ENCODE results near the gene MSH2.

DNA sequence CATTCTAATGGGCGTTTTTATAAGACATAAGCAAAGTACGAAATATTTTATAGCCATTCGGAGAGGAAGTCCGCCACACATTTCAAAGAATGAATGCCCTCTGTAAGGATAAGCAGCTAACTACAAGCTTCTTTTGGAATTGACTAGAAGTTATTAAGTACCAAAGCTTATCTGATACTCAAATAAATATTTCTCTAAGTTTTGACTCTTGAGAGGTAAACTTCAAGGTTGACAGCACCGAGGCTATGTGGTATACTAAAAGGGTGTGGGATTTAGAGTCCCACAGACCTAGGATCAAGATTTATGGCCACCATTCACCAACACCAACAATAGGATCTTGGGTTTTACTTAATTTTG lies 48.1 kb upstream of the MSH2 start:
- no peak for TF ChIP-seq POLR2A (IDR thresholded peaks at IDR 0.05)
- TF ChIP-seq, protein P1, sequence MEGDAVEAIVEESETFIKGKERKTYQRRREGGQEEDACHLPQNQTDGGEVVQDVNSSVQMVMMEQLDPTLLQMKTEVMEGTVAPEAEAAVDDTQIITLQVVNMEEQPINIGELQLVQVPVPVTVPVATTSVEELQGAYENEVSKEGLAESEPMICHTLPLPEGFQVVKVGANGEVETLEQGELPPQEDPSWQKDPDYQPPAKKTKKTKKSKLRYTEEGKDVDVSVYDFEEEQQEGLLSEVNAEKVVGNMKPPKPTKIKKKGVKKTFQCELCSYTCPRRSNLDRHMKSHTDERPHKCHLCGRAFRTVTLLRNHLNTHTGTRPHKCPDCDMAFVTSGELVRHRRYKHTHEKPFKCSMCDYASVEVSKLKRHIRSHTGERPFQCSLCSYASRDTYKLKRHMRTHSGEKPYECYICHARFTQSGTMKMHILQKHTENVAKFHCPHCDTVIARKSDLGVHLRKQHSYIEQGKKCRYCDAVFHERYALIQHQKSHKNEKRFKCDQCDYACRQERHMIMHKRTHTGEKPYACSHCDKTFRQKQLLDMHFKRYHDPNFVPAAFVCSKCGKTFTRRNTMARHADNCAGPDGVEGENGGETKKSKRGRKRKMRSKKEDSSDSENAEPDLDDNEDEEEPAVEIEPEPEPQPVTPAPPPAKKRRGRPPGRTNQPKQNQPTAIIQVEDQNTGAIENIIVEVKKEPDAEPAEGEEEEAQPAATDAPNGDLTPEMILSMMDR (IDR thresholded peaks at IDR 0.05): no peak

Measured in gastroesophageal sphincter (tissue), 3 donors.